Left ventricle myocardium inferior (tissue), 1 donor: Measurements from ENCODE around the gene LRRC56. TPM values are rescaled to one million over a fixed set of nuclear protein-coding genes. Genes with fewer than 3 reads are reported as not detected.
"Not testable (repeated sequence)": the region's sequence is repeated elsewhere in the genome, so short reads cannot be mapped to it uniquely, and the experiment has no call there.

ENCODE experiments used
- DNase-seq: peaks from one replicate; pipeline ENCODE4 v3.0.0-alpha.2; 2020
- H3K27ac ChIP-seq: fragments of 200-600 bp; replicated peaks from 2 replicates; pipeline ENCODE4 v1.8.0; 2021
- H3K27me3 ChIP-seq: fragments of 200-600 bp; 2 replicates; pipeline ENCODE4 v1.8.0; 2021; ENCODE audit warnings: low read depth
- H3K36me3 ChIP-seq: fragments of 200-600 bp; 2 replicates; pipeline ENCODE4 v1.8.0; 2021
- H3K4me1 ChIP-seq: fragments of 200-600 bp; 2 replicates; pipeline ENCODE4 v1.8.0; 2021
- H3K4me3 ChIP-seq: fragments of 200-600 bp; 2 replicates; pipeline ENCODE4 v1.8.0; 2021; ENCODE audit warnings: mild to moderate bottlenecking, moderate library complexity
- H3K9me3 ChIP-seq: fragments of 200-600 bp; replicated peaks from 2 replicates; pipeline ENCODE4 v1.8.0; 2021
- CTCF ChIP-seq: fragments of 200-600 bp; IDR thresholded peaks from 2 replicates; pipeline ENCODE4 v1.8.0; 2021; ENCODE audit warnings: antibody characterized with exemption, mild to moderate bottlenecking, borderline replicate concordance
- intact Hi-C: fragments of 100-400 bp; cut with micrococcal nuclease; formaldehyde crosslinking; loops from one replicate; pipeline ENCODE4 v1.11.0; 2022
- total RNA-seq: library from RNA; stranded (reverse); fragmentation: NEBNext Ultra II Directional; extraction: Animal tissue kit (Norgen Biotek cat#: 25700); gene quantifications from one replicate; pipeline ENCODE4 v1.2.1, GENCODE V29; 2021
- donor health status: DM: no; HTN: yes; CAD: no; lungs with severe emphysema.

The LRRC56 gene
- total RNA-seq, 1 donor from 2014 or later = 0.25 TPM

GRCh38 chr11:512761-513595 is 24.3 kb upstream of the LRRC56 start:
- Histone ChIP-seq H3K4me3 (no peak overlapping the region), H3K27me3 (no peaks in the 10 kb centered on the region), H3K36me3 (peaks cover 49% of the 10 kb centered on the region), H3K27ac (no peak overlapping the region), H3K4me1 (peaks cover 6% of the 10 kb centered on the region), H3K9me3 (peaks cover 9% of the 10 kb centered on the region)
- intact Hi-C loops = no loop called here
- TF ChIP-seq CTCF = no peak
- no peak for DNase-seq

GRCh38 chr11:514606-515005 is 22.7 kb upstream of the LRRC56 start:
- Histone ChIP-seq H3K27ac (no peak overlapping the region), H3K4me3 (no peak overlapping the region), H3K4me1 (peaks cover 11% of the 10 kb centered on the region), H3K9me3 (peaks cover 9% of the 10 kb centered on the region), H3K27me3 (no peaks in the 10 kb centered on the region), H3K36me3 (peaks cover 34% of the 10 kb centered on the region)
- intact Hi-C loops = no loop called here
- no peak for DNase-seq
- no peak for TF ChIP-seq CTCF

GRCh38 chr11:515131-515530 is 22.2 kb upstream of the LRRC56 start:
- Histone ChIP-seq H3K27me3 (no peaks in the 10 kb centered on the region), H3K27ac (no peak overlapping the region), H3K4me1 (peaks cover 11% of the 10 kb centered on the region), H3K4me3 (no peak overlapping the region), H3K9me3 (peaks cover 9% of the 10 kb centered on the region), H3K36me3 (peaks cover 29% of the 10 kb centered on the region)
- no peak for TF ChIP-seq CTCF
- no peak for DNase-seq
- intact Hi-C loops = no loop called here

GRCh38 chr11:516400-516799 is 20.9 kb upstream of the LRRC56 start:
- Histone ChIP-seq H3K27ac (no peak overlapping the region), H3K9me3 (peaks cover 9% of the 10 kb centered on the region), H3K4me1 (peaks cover 11% of the 10 kb centered on the region), H3K36me3 (peaks cover 17% of the 10 kb centered on the region), H3K27me3 (no peaks in the 10 kb centered on the region), H3K4me3 (no peak overlapping the region)
- no peak for DNase-seq
- intact Hi-C loops = no loop called here
- no peak for TF ChIP-seq CTCF

GRCh38 chr11:516918-517685 is 20.2 kb upstream of the LRRC56 start:
- H3K27ac ChIP-seq, H3K9me3 ChIP-seq, DNase-seq, H3K4me3 ChIP-seq, H3K27me3 ChIP-seq, intact Hi-C loops: not testable (repeated sequence)
- Histone ChIP-seq H3K4me1 (peaks cover 11% of the 10 kb centered on the region), H3K36me3 (peaks cover 14% of the 10 kb centered on the region)
